HT-29 (cell line): ENCODE data around the gene PCID2. TPM values are rescaled to one million over a fixed set of nuclear protein-coding genes. Genes with fewer than 3 reads are reported as not detected.
"Not testable (repeated sequence)": the region's sequence is repeated elsewhere in the genome, so short reads cannot be mapped to it uniquely, and the experiment has no call there.

Experiments used
- DNase-seq: peaks from one replicate; pipeline ENCODE4 v3.0.0-alpha.2; 2015; ENCODE audit warnings: low spot score
- total RNA-seq: library from RNA; depleted of rRNA; stranded (reverse); fragments of >200 nt; shearing (Covaris generic); gene quantifications from 2 replicates; pipeline ENCODE4 v1.2.3, GENCODE V29; 2014; rRNA removed

The PCID2 gene
- total RNA-seq, result 62.4 and 69.0 TPM in 2 replicates

DNA sequence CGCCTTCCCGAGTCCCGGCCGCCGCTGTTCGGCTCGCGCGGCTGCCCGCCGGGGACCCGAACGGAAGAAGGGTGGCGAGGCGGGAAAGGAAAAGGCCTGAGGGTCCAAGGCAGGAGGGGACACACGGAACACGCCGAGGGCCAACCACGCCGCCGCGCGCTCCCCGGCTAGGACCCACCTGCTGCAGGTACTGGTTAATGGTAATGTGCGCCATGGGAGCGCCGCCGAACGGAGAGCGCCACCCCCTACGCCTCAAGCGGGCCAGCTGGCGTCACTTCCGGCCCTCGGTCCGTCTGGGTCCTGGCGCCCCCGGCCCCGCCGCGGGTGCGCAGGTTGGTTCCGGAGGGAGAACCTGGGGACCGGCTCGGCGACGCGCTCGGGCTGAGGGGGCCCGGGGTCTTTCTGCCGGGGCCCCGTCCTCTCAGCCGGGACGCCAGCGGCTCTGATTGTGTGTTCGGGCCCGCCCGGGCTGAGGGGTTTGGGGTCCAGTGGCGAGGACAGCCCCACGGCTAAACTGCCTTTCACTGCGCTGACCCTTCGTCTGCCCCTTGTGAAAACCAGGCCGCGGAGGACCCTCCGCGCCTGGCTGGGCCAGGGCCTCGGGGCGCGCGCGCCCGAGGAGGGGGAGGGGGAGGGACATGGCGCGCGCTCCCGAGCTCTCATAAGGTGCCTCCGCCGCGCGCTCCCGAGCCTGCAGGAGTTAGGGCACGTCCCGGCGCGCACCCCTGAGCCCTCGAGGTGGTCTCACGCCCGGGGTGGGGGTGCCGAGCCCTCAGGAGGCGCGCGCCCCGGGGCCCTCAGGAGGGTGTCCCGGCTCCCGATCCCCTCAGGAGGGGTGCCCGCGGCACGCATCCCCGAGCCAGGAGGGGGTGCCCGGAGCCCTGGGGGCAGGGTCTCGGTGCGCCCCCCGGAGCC, at the start of gene PCID2:
Gene PCID2 (minus strand): TSS at position 249 of the 915 bp plus-strand sequence. CDS start 35 bp downstream, at position 214.
- peak; percentile 94 for DNase-seq

DNA sequence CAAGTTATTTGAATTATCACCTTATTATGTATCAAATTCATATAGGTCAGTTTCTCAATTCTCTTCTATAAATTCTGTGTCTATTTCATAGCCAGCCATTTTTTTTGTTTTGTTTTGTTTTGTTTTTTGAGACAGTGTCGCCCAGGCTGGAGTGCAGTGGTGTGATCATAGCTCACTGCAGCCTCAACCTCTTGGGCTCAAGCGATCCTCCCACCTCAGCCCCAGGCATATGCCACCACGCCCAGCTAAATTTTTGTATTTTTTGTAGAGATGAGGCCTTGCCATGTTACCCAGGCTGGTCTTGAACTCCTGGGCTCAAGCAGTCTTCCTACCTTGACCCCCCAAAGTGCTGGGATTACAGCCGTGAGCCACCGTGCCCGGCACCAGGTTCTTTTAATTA, 49.4 kb upstream of the PCID2 start:
- not testable (repeated sequence) for DNase-seq

DNA sequence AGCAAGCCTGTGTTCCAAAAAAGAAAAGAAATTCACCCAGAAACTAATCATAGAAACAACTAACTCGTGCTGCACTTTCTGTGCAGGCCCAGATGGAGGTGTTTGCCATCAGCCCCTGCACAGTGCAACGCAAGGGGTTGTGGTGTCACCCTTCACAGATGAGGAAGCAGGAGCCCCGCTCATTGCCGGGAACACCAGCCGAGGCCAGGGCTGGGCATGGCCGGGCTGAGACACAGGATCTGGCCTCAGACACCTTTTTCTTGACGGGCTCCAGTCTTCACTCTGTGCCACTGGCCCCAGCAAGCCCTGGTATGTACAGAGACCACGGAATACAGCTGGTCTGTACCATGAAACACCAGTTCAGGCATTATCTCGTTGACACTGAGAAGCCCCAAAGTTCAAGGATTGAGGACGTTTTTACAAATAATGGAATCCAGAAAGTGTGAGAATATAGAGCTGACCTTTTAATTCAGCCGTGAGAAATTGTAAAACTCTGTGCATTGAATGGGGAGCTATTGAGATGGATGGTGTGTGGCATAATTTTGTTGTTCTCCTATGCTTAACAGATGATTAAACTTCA, 44.1 kb upstream of the PCID2 start:
- no peak for DNase-seq

DNA sequence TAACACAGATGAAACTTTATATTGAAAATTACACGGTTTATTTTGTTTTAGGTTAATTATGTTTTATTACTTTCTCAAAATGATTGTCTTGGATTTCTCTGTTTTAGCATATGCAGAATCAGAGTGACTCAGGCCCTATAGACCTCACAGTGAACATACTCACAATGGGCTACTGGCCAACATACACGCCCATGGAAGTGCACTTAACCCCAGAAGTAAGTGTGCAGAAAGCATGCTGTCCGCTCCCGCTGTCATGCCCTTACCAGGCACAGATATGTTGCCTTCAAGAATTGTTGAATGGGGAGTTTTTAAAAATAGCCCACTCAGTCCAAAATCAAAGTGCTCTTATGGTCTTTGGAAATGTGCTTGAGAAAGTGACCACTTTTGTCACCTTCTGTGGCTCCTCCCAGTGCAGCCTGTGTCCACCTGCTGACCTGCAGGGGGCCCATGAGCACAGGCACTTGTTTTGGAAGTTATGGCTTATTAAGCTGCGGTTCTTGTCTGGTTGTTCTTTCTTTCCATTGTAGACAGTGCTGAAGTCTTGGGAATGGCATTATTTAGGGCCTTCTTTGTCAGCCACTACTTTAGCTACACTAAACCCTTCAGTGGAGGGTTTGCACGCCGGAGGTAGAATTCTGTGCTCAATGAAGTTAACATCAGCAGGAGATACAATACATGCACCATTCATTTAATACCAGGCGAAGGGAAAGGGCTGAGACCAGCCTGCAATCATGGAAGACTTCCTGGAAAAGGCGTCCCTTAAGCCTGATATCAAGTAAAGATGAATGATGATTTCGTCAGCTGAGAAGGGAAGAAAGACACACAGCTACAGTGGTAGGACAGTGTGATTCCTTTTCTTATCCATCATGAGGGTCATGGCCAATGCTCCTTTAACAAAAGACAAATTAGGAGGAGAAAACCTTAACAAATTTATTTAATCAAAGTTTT, 37.7 kb upstream of the PCID2 start:
- DNase-seq, result peak; percentile 31

DNA sequence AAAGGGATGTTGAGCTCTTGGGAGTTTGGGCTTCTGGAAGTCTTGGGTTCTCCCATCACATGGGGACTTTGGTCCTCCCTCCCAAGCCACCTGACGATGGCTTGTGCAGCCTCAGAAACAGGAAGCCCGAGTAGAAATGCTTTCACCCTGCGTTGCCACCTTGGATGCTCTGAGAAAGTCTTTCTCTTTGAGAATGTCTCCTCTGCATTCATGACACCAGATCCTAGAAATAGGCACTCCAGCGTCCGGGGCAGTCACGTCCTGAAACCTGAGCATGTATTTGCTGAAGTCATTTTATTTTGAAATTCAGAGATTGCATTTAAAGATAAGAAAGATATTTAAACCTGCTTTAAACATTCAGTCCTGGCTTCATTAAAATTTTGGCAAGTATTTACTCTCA, 35.4 kb upstream of the PCID2 start:
- no peak for DNase-seq

- not testable (repeated sequence) for DNase-seq
Observed at GRCh38 chr13:113241623-113242022, 33.2 kb upstream of the PCID2 start.

- no peak for DNase-seq
Observed at GRCh38 chr13:113239986-113240385, 31.5 kb upstream of the PCID2 start.

DNA sequence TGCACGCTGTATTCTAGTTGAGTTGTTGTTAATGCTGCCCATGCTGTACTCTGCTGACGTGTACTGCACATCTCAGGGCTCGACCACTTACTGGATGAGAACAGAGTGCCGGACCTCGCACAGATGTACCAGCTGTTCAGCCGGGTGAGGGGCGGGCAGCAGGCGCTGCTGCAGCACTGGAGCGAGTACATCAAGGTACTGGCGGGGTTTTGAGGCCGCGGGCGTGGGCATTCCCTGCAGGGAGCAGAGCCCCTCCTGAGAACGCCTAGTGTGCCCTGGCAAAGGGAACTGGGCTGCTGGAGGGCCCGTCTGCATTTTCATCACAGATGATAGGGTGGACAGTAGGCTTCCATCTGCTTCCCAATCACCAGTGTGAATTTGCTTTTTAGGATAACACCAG, 30.9 kb upstream of the PCID2 start:
- DNase-seq, result no peak

DNA sequence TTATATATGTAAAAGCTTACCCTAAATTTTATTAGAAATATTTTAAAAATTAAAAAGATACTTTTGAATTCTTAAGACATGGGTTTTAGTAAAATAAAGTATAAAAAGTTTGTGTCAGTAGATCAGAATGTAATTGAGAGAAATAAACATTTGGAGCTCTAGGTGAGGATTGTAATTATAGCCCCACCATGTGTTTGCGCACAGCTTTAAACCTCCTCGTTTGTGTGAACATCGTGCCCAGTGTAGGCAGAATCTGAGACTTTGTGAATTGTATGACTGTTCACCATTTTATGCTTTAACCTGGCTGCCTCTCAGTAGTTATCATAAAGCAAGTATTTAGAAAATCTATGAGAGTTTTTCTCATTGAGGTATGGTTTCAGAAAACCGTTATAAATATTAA, 30.1 kb upstream of the PCID2 start:
- no peak for DNase-seq

GRCh38 chr13:113233101-113233500, 24.6 kb upstream of the PCID2 start:
- no peak for DNase-seq

DNA sequence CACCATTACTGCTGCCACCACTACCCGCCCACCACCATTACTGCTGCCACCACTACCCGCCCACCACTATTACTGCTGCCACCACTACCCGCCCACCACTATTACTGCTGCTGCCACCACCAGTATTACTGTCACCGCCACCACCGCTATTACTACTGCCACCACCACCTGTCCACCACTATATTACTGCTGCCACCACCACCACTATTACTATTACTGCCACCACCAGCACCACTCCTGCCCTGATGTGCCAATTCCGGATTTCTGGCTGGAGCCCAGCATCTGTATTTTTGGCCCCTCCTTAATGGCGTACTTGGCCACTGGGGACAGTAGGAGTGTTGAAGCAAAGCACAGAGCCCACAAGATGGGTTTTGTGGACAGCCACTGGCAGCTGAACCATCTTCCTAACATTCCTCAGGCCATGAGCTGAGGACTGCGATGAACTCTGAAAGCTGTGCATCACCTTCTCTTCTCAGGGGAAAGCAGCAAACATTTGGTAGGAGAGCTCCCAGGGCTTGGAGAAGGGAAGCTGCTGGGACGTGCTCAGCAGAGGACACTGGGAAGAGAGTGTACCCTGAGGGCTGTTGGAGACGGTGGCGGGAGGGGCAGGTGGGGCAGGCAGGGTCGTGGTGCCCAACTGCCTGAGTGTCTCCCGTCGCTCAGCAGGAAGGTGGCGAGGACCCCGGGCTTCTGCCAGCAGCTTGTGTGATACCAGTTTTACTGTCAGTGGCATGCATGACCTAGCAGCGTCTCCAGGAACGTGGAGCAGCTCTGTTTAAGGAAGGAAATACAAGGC, 23.9 kb upstream of the PCID2 start:
- DNase-seq, result no peak

DNA sequence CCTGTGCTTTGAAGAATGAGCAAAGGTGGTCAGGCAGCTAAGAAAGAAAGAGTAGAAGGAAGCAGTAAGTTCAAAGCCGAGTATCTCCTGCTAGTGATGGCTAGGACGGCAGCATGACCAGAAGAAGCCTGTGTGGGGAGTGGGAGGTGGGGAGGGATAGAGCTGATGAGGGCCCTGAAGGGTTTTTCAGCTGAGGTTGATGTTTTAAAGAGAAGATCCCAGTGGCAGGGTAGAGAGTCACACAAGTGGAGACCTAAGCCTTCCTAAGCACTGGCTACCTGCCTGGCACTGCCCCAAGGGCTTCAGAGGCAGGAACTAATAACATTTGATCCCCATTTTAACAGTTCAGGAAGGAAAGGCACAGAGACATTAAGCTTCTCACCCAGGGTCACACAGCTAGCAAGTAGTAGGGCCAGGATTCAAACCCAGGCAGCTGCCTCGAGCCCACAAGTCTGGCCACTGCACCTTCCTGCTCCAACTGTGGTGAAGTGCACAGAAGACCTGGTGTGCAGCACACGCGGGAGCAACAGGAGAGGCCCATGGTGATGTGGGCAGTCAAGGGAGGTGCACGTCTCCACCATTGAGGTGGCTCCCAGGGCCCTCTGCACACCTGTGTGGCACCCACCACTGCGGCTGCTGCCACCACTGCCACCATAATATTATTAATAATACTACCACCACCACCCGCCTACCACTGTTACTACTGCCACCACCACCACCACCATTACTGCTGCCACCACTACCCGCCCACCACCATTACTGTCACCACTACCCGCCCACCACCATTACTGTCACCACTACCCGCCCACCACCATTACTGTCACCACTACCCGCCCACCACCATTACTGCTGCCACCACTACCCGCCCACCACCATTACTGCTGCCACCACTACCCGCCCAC, 23.1 kb upstream of the PCID2 start:
- DNase-seq, result no peak

DNA sequence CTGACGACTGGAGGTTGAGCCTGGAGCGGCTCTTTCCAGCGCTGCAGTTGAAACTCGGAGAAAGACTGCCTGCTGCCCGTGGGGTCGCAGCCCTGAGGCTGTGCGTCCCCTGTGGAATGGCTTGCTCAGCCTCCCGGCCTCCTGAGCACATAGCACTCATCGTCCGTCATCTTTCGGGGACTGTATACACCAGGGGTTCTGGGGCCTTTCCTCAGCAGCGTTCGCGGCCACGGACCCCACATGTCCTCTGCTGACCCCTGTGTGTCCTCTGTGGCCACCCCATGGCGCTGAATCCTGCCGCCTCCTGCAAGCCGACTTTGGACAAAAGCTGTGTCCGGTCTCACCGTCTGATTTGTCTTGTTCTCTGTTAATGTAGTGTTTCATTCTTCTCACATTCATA, 21.3 kb upstream of the PCID2 start:
- DNase-seq, result no peak

DNA sequence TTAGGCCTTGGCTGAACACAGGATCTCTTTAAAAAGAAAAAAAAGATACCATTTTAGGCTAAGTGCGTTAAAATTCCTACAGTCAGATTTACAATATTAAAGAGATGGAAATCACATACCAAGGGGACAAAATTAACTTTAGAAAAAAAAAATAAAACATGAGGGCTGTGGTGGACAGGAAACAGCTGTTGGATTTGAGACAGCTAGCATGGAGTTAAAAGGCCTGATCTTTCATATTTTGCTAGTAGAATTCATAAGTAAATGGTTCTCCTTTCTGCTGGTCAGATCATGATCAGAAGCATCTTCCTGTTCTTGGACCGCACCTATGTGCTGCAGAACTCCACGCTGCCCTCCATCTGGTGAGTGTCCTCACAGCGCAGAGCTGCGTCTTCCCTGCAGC, 20.7 kb upstream of the PCID2 start:
- DNase-seq, result no peak

- DNase-seq, result no peak
Observed at GRCh38 chr13:113226873-113227450, 18.5 kb upstream of the PCID2 start.

DNA sequence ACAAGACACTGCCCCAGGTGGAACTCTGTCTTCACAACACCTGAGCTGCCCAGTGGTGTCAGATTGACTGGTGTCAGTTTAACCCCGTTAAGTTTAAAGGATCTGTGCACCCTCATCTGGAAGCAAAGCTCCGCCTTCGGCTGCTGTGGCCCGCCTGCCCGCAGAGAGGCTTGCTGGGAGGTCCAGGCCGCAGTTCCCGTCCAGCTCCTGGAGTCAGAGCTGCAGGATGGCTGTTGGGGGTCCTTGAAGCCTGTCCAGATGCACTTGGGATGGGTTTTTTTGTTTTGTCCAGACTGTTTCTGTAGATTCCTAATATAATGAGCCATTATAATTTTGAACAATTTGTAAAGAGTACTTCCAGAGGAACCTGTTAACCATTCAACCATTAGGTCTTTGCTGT, 17.0 kb upstream of the PCID2 start:
- DNase-seq, result no peak

DNA sequence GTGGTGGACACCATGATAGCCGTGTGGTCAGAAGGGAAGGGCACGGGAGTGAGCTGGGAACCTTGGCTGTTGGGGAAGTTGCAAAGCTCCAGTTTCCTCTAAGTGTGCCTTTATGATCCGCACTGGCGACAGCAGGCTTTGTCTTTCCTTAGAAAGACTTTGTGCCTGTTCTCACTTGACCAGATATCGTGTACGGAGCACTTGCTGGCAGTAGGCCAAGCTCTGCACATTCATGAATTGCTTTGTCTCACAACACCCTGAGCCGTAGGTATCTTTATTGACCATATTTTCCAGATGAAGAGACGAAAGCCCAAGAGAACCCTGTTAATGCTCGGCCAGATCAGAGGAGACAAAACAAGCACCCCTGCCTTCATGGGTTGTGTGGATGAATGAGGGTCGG, 16.0 kb upstream of the PCID2 start:
- DNase-seq, result no peak

DNA sequence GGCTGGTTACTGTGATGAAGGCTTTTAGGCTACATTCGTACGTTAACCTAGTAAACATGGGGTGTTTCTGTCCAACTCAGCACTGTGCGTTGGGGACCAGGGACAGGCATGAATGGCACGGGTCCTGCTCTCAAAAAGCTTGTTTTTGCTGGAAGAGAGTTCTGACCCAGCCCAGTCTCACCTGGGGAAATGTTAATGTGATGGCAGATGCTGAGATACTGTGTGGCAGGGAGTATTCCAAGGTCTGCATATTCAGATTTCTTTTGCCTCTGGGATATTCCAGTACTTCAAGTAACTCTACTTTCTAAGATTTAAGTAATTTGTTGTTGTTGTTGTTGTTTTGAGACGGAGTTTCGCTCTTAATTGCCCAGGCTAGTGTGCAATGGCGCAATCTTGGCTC, 14.6 kb upstream of the PCID2 start:
- DNase-seq, result no peak

DNA sequence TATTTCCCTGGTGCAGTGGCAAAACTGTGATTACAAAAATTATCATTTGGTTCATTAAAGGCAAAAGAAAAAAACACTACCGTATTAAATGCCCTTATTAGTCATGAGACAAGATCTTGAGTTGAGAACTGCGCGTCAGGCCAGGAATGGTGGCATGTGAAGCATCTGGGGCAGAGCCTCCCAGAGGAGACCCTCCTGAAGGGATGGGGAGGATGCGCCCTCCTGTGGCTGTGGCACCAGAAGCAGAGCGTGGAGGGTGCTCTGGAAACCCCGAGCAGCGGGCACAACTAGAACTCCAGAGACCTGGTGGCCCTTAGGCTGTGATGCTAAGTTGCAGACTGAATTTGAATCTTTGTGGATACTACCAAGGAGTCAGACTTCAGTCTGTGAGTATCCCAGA, 12.4 kb upstream of the PCID2 start:
- DNase-seq, result no peak

DNA sequence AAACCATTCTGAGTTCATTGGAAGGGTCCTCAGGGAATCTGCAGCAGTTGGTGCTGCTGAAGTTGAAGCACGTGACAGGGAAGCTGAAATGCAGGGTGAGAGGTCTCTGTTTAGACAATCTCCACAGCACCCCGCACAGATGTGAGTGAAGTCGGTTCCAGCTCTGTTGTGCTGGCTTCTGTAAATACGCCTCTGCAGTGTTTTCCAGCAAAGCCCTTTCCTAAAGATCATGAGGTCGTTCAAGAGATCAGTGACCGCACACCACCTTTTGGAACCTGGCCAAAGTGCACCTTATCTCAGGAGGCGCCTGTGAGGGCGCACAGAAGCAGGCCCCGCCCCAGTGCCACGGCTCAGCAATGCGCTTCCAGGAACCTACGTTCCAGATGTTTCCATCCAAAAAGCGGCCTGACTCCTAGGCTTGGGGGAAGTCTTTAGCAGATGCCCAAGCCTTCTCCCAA, 11.7 kb upstream of the PCID2 start:
- DNase-seq, result no peak
